Gastrocnemius medialis (tissue), 4 donors: ENCODE results near the gene SMO. TPM values are rescaled to one million over a fixed set of nuclear protein-coding genes. Genes with fewer than 3 reads are reported as not detected.

Source experiments
- ATAC-seq, 2 donors: fragments of 150-250 bp; one replicate each; pipeline ENCODE4 v1.9.1; 2016
- DNase-seq, 2 donors: peaks; one replicate each; pipeline ENCODE4 v3.0.0-alpha.2; 2019
- H3K27ac ChIP-seq, 4 donors: fragments of 200-600 bp; sonication (generic); 1 replicate in 1 of 4; 2 replicates in 3 of 4; pipeline ENCODE4 v1.5.1; 2016 to 2018; ENCODE audit warnings: mild to moderate bottlenecking in 2 of 4, moderate library complexity in 1 of 4
- H3K27me3 ChIP-seq, 3 donors: fragments of 200-600 bp; sonication (generic) in 2 of 3; 1 replicate in 1 of 3; 2 replicates in 2 of 3; pipeline versions ENCODE4 v1.5.1 to v1.6.0; 2016 to 2019; ENCODE audit warnings: mild to moderate bottlenecking in 1 of 3, moderate library complexity in 1 of 3
- H3K36me3 ChIP-seq, 2 donors: fragments of 200-600 bp; sonication (generic) in 1 of 2; one replicate each; pipeline ENCODE4 v1.5.1; 2017 to 2018
- H3K4me1 ChIP-seq, 2 donors: fragments of 200-600 bp; sonication (generic) in 1 of 2; one replicate each; pipeline ENCODE4 v1.5.1; 2016 to 2017; ENCODE audit warnings: mild to moderate bottlenecking in 2 of 2
- H3K4me3 ChIP-seq, 4 donors: fragments of 200-600 bp; sonication (generic) in 3 of 4; 1 replicate in 1 of 4; 2 replicates in 3 of 4; pipeline ENCODE4 v1.5.1; 2016 to 2019; ENCODE audit warnings: mild to moderate bottlenecking in 2 of 4
- H3K9me3 ChIP-seq, 3 donors: fragments of 200-600 bp; sonication (generic) in 2 of 3; 1 replicate in 1 of 3; 2 replicates in 2 of 3; pipeline ENCODE4 v1.5.1; 2016 to 2019
- POLR2A ChIP-seq, 2 donors: fragments of 450-650 bp; IDR thresholded peaks; one replicate each; pipeline ENCODE4 v1.6.1; 2017; ENCODE audit warnings: antibody characterized with exemption in 2 of 2, mild to moderate bottlenecking in 2 of 2, moderate library complexity in 2 of 2
- in situ Hi-C, 4 donors: fragments of 200-750 bp; cut with MboI; loops; one replicate each; pipeline versions ENCODE4 v1.15.0 to v1.8.0; 2017; ENCODE audit warnings: low sequenced_read_pairs in 4 of 4
- intact Hi-C: fragments of 100-400 bp; cut with DNase I; formaldehyde crosslinking; loops from one replicate; pipeline ENCODE4 v1.15.1; 2023; ENCODE audit warnings: low total_unique reads
- total RNA-seq, 4 donors: library from RNA; depleted of rRNA; stranded (reverse); fragments of >200 nt; gene quantifications; one replicate each; pipeline versions ENCODE4 v1.1.0 to v1.2.3, GENCODE V29; 2016
- TF ChIP-seq, protein P1 (sequence below), 5 experiments: fragments of 450-650 bp in 3 of 5; fragments of 200-600 bp in 2 of 5; sonication (generic) in 2 of 5; IDR thresholded peaks in 4 of 5; conservative IDR thresholded peaks in 1 of 5; 1 replicate in 4 of 5; 2 replicates in 1 of 5; pipeline ENCODE4 v1.5.1; 2016 to 2019; ENCODE audit warnings: antibody characterized with exemption in 5 of 5, mild to moderate bottlenecking in 3 of 5, moderate library complexity in 3 of 5

Gene SMO
- total RNA-seq, 4 donors from 2014 or later: 1.1 to 1.6 (median 1.2) TPM

DNA sequence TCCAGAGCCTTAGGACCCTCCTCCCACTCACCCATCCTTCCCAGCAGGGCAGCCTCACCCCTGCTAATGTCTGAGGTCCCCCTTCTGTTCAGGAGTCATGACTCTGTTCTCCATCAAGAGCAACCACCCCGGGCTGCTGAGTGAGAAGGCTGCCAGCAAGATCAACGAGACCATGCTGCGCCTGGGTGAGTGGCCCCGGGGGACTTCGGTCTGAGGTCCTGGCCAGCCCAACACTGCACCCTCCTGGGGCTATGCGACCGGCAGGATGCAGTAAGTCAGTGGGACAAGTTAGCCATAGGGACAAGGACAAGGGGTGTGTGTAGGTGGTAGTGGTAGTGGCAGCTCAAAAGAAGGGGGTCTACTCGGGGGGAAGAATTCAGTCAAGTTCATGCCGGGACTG lies 20.2 kb downstream of the SMO start:
- Histone ChIP-seq H3K4me3 (no peak overlapping the region), H3K27ac (no peak overlapping the region), H3K4me1 (peaks cover 0 to 3% of the 10 kb centered on the region in 2 donors), H3K36me3 (no peaks in the 10 kb centered on the region), H3K27me3 (no peaks in the 10 kb centered on the region), H3K9me3 (no peaks in the 10 kb centered on the region)
- in situ Hi-C loops (loop anchor here in 1 of 4 donors (25.0 kb wide), 1 partner anchor 254 kb away; no protein-coding TSS in a partner anchor), intact Hi-C loops (no loop called here)
- DNase-seq (no peak), ATAC-seq (no peak)
- TF ChIP-seq, protein P1, sequence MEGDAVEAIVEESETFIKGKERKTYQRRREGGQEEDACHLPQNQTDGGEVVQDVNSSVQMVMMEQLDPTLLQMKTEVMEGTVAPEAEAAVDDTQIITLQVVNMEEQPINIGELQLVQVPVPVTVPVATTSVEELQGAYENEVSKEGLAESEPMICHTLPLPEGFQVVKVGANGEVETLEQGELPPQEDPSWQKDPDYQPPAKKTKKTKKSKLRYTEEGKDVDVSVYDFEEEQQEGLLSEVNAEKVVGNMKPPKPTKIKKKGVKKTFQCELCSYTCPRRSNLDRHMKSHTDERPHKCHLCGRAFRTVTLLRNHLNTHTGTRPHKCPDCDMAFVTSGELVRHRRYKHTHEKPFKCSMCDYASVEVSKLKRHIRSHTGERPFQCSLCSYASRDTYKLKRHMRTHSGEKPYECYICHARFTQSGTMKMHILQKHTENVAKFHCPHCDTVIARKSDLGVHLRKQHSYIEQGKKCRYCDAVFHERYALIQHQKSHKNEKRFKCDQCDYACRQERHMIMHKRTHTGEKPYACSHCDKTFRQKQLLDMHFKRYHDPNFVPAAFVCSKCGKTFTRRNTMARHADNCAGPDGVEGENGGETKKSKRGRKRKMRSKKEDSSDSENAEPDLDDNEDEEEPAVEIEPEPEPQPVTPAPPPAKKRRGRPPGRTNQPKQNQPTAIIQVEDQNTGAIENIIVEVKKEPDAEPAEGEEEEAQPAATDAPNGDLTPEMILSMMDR (IDR thresholded peaks at IDR 0.05 in 4 of 5, conservative IDR thresholded peaks at IDR 0.05 in 1 of 5): no peak
- no peak for TF ChIP-seq POLR2A (IDR thresholded peaks at IDR 0.05)

DNA sequence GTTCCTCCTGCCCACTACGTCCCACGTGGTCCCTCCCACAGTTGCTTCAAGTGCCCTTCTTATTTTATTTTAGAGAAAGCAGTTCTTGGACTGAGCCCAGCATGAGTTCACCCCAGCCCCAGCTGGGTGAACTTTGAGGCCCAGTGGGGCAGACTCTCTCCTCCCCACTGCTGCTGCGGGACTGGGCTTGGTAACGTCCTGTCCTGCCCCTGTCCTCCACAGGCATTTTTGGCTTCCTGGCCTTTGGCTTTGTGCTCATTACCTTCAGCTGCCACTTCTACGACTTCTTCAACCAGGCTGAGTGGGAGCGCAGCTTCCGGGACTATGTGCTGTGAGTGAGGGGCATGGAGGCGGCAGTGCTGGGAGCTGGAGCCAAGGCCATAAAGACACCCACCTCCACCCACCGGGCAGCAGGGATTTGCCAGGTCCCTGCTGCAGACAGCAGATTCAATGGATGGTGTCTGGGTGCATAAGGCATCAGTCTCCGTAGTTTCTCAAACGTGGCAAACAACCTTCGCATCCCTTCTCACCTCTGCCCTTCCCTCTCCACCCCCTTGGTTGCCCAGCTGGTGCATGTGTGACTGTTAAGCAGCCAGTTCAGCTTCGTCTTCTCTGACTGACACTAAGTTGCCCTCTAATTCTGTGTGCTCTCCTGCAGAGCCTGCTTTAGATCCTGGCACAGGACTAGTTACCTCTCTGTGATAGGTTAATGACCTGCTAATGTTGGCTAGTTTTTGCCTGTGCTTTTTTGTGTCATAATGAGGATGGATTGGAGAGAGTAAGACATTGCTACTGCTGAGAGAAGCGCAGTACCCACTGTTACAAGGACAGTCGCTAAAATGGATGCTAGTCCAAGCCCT lies 20.9 kb downstream of the SMO start:
- in situ Hi-C loops: loop anchor here in 1 of 4 donors (25.0 kb wide), 1 partner anchor 253 kb away; no protein-coding TSS in a partner anchor
- intact Hi-C loops: no loop called here
- no peaks in the 10 kb centered on the region for H3K36me3 ChIP-seq
- TF ChIP-seq, protein P1 (IDR thresholded peaks at IDR 0.05 in 4 of 5, conservative IDR thresholded peaks at IDR 0.05 in 1 of 5): no peak
- no peak for TF ChIP-seq POLR2A (IDR thresholded peaks at IDR 0.05)
- no peak overlapping the region for H3K4me3 ChIP-seq
- no peak for ATAC-seq
- DNase-seq: no peak
- no peaks in the 10 kb centered on the region for H3K9me3 ChIP-seq
- peaks cover 0 to 3% of the 10 kb centered on the region in 2 donors for H3K4me1 ChIP-seq
- H3K27ac ChIP-seq: no peak overlapping the region
- no peaks in the 10 kb centered on the region for H3K27me3 ChIP-seq

DNA sequence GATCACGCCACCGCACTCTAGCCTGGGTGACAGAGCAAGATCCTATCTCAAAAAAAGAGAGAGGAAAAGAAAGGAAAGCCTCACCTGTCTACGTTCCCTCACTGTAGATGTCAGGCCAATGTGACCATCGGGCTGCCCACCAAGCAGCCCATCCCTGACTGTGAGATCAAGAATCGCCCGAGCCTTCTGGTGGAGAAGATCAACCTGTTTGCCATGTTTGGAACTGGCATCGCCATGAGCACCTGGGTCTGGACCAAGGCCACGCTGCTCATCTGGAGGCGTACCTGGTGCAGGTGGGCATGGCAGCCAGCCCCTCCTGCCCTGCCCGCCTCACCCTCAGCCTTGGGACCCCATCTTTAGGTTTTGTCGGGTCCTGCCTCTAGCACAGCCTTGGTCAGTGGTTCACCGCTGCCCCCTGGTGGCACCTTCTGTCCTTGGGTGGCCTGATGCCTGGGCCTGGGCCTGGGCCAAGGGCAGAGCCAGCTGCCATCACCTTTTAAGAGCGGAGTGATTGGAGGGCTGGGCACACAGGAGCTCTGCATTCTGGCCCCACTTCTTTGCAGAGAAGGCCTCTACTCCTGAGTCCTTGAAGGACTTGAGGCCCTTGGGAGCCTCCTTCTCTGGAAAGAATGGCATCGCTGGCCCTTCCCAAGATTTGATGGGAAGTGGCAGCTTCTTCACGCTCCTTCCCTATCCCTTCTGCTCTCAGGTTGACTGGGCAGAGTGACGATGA lies 22.0 kb downstream of the SMO start:
- Histone ChIP-seq H3K4me3 (no peak overlapping the region), H3K4me1 (peaks cover 0 to 3% of the 10 kb centered on the region in 2 donors), H3K36me3 (no peaks in the 10 kb centered on the region), H3K27me3 (no peaks in the 10 kb centered on the region), H3K9me3 (no peaks in the 10 kb centered on the region), H3K27ac (no peak overlapping the region)
- TF ChIP-seq, protein P1 (IDR thresholded peaks at IDR 0.05 in 4 of 5, conservative IDR thresholded peaks at IDR 0.05 in 1 of 5): peak; percentile 66 to 85 (median 78)
- no peak for TF ChIP-seq POLR2A (IDR thresholded peaks at IDR 0.05)
- intact Hi-C loops: loop anchor here (1.0 kb wide), 1 partner anchor 46 kb away; no protein-coding TSS in a partner anchor
- peak; percentile 48 to 73 for DNase-seq
- in situ Hi-C loops: loop anchor here in 3 of 4 donors (10.0 to 25.0 kb wide), 4 partner anchors 84 to 264 kb away; no protein-coding TSS in a partner anchor
- ATAC-seq: peak; percentile 79 to 84

DNA sequence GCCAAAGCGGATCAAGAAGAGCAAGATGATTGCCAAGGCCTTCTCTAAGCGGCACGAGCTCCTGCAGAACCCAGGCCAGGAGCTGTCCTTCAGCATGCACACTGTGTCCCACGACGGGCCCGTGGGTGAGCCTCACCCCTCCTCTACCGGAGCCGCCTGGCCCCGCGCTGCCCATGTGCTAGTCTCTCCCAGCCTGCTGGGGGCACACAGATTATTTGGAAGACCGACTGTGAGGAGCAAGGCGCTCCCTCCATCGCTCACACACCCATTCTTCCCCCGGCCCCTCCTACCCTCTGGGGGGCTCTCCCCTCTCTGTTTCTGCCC lies 22.5 kb downstream of the SMO start:
- Histone ChIP-seq H3K9me3 (no peaks in the 10 kb centered on the region), H3K4me1 (peaks cover 0 to 3% of the 10 kb centered on the region in 2 donors), H3K4me3 (no peak overlapping the region), H3K36me3 (no peaks in the 10 kb centered on the region), H3K27ac (no peak overlapping the region), H3K27me3 (no peaks in the 10 kb centered on the region)
- ATAC-seq: no peak
- DNase-seq: no peak
- no peak for TF ChIP-seq POLR2A (IDR thresholded peaks at IDR 0.05)
- TF ChIP-seq, protein P1 (IDR thresholded peaks at IDR 0.05 in 4 of 5, conservative IDR thresholded peaks at IDR 0.05 in 1 of 5): no peak
- in situ Hi-C loops (loop anchor here in 3 of 4 donors (10.0 to 25.0 kb wide), 4 partner anchors 84 to 264 kb away; no protein-coding TSS in a partner anchor), intact Hi-C loops (loop anchor here (1.0 kb wide), 1 partner anchor 47 kb away; no protein-coding TSS in a partner anchor)
